ENCODE measurements around the gene SERBP1.

DNA sequence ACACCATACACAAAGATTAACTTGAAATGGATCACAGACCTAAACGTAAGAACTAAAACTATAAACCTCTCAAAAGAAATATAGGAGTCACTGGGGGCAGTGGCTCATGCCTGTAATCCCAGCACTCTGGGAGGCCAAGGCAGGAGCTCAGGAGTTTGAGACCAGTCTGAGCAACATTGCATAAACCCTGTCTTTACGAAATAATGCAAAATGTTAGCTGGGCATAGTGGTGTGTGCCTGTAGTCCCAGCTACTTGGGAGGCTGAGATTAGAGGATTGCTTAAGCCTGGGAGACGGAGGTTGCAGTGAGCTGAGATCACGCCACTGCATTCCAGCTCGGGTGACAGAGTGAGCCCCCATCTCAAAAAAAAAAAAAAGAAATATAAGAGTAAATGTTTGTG is 46.7 kb upstream of the SERBP1 start:
- TF ChIP-seq, protein P1, sequence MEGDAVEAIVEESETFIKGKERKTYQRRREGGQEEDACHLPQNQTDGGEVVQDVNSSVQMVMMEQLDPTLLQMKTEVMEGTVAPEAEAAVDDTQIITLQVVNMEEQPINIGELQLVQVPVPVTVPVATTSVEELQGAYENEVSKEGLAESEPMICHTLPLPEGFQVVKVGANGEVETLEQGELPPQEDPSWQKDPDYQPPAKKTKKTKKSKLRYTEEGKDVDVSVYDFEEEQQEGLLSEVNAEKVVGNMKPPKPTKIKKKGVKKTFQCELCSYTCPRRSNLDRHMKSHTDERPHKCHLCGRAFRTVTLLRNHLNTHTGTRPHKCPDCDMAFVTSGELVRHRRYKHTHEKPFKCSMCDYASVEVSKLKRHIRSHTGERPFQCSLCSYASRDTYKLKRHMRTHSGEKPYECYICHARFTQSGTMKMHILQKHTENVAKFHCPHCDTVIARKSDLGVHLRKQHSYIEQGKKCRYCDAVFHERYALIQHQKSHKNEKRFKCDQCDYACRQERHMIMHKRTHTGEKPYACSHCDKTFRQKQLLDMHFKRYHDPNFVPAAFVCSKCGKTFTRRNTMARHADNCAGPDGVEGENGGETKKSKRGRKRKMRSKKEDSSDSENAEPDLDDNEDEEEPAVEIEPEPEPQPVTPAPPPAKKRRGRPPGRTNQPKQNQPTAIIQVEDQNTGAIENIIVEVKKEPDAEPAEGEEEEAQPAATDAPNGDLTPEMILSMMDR (IDR thresholded peaks at IDR 0.05): no peak
- TF ChIP-seq ZFX (IDR thresholded peaks at IDR 0.05; ENCODE audit: borderline replicate concordance): no peak

Measured in 22Rv1 (cell line).